PC-3 (cell line): ENCODE results near the gene CERK.

Experiments used
- EZH2 ChIP-seq: fragments of 300-600 bp; sonication (generic); IDR thresholded peaks from one replicate; pipeline ENCODE4 v1.6.1; 2017; ENCODE audit warnings: antibody characterized with exemption, mild to moderate bottlenecking, low read length; ENCODE audit not compliant: unreplicated experiment
- EZH2phosphoT487 ChIP-seq: fragments of 300-600 bp; sonication (generic); IDR thresholded peaks from 2 replicates; pipeline ENCODE4 v1.6.1; 2018; ENCODE audit warnings: mild to moderate bottlenecking, antibody characterized with exemption, low read length, borderline replicate concordance
- TF ChIP-seq, protein P1 (sequence below): fragments of 300-600 bp; sonication (generic); conservative IDR thresholded peaks from 2 replicates; pipeline ENCODE4 v1.5.1; 2017; ENCODE audit warnings: antibody characterized with exemption, low read depth, mild to moderate bottlenecking, low read length

- TF ChIP-seq, protein P1, sequence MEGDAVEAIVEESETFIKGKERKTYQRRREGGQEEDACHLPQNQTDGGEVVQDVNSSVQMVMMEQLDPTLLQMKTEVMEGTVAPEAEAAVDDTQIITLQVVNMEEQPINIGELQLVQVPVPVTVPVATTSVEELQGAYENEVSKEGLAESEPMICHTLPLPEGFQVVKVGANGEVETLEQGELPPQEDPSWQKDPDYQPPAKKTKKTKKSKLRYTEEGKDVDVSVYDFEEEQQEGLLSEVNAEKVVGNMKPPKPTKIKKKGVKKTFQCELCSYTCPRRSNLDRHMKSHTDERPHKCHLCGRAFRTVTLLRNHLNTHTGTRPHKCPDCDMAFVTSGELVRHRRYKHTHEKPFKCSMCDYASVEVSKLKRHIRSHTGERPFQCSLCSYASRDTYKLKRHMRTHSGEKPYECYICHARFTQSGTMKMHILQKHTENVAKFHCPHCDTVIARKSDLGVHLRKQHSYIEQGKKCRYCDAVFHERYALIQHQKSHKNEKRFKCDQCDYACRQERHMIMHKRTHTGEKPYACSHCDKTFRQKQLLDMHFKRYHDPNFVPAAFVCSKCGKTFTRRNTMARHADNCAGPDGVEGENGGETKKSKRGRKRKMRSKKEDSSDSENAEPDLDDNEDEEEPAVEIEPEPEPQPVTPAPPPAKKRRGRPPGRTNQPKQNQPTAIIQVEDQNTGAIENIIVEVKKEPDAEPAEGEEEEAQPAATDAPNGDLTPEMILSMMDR, result no peak
- TF ChIP-seq EZH2 (no peak), EZH2phosphoT487 (no peak)
Measured at GRCh38 chr22:46696229-46696518, 41.9 kb downstream of the CERK start.
